Neuronal stem cell (in vitro differentiated cells): ENCODE data around the gene SNRNP27.

Source experiments
- DNase-seq: peaks from one replicate; pipeline ENCODE4 v3.0.0-alpha.2; 2013; ENCODE audit warnings: low spot score
- H2AFZ ChIP-seq: one replicate; pipeline ENCODE4 v1.6.1; 2013; ENCODE audit warnings: mild to moderate bottlenecking, low read length, inconsistent platforms
- H2AK5ac ChIP-seq: 2 replicates; pipeline ENCODE4 v1.6.1; 2013; ENCODE audit warnings: low read depth, mild to moderate bottlenecking, inconsistent platforms, low read length, moderate library complexity, mixed read lengths
- H2BK120ac ChIP-seq: 2 replicates; pipeline ENCODE4 v1.6.1; 2013; ENCODE audit warnings: low read depth, mild to moderate bottlenecking, inconsistent platforms, low read length, moderate library complexity, mixed read lengths
- H2BK12ac ChIP-seq: one replicate; pipeline ENCODE4 v1.6.1; 2013; ENCODE audit warnings: low read length, inconsistent platforms
- H2BK15ac ChIP-seq: 2 replicates; pipeline ENCODE4 v1.6.1; 2013; ENCODE audit warnings: mild to moderate bottlenecking, low read length, inconsistent platforms, mixed read lengths
- H2BK5ac ChIP-seq: one replicate; pipeline ENCODE4 v1.6.1; 2013; ENCODE audit warnings: inconsistent platforms, mild to moderate bottlenecking, low read length, moderate library complexity
- H3K14ac ChIP-seq: one replicate; pipeline ENCODE4 v1.6.1; 2013; ENCODE audit warnings: low read length, inconsistent platforms
- H3K18ac ChIP-seq: 2 replicates; pipeline ENCODE4 v1.6.1; 2013; ENCODE audit warnings: low read length, inconsistent platforms
- H3K23ac ChIP-seq: 2 replicates; pipeline ENCODE4 v1.6.1; 2013; ENCODE audit warnings: low read depth, mild to moderate bottlenecking, mixed read lengths, low read length, inconsistent platforms; ENCODE audit not compliant: poor library complexity
- H3K27ac ChIP-seq: replicated peaks from 3 replicates; pipeline ENCODE4 v1.5.1; 2013; ENCODE audit warnings: low read length, inconsistent platforms
- H3K27me3 ChIP-seq, 3 experiments: 2 replicates each; pipeline ENCODE4 v1.6.1; 2013; ENCODE audit warnings: low read length in 3 of 3, mild to moderate bottlenecking in 2 of 3, inconsistent platforms in 1 of 3, low read depth in 1 of 3, mixed read lengths in 1 of 3, moderate library complexity in 1 of 3; ENCODE audit not compliant: control insufficient read depth in 3 of 3, insufficient read depth in 3 of 3
- H3K36me3 ChIP-seq, 2 donors: replicated peaks in 1 of 2; 2 replicates each; pipeline ENCODE4 v1.6.1; 2013; ENCODE audit warnings: low read length in 2 of 2; ENCODE audit not compliant: control insufficient read depth in 2 of 2, insufficient read depth in 2 of 2
- H3K4ac ChIP-seq: 2 replicates; pipeline ENCODE4 v1.6.1; 2013; ENCODE audit warnings: inconsistent platforms, mild to moderate bottlenecking, low read length, moderate library complexity
- H3K4me1 ChIP-seq, 2 donors: 1 replicate in 1 of 2; 2 replicates in 1 of 2; pipeline ENCODE4 v1.6.1; 2013; ENCODE audit warnings: low read length in 2 of 2, low read depth in 1 of 2; ENCODE audit not compliant: control insufficient read depth in 2 of 2, insufficient read depth in 1 of 2
- H3K4me2 ChIP-seq: one replicate; pipeline ENCODE4 v1.6.1; 2013; ENCODE audit warnings: mild to moderate bottlenecking, low read length, inconsistent platforms; ENCODE audit not compliant: insufficient read depth, poor library complexity, severe bottlenecking
- H3K4me3 ChIP-seq, 2 donors: 2 replicates each; pipeline ENCODE4 v1.5.1; 2013; ENCODE audit warnings: low read length in 2 of 2, mild to moderate bottlenecking in 2 of 2, inconsistent platforms in 1 of 2, moderate library complexity in 1 of 2
- H3K79me1 ChIP-seq: one replicate; pipeline ENCODE4 v1.6.1; 2013; ENCODE audit warnings: low read depth, mild to moderate bottlenecking, inconsistent platforms, low read length, moderate library complexity
- H3K9ac ChIP-seq: one replicate; pipeline ENCODE4 v1.6.1; 2013; ENCODE audit warnings: mild to moderate bottlenecking, low read depth, low read length, inconsistent platforms; ENCODE audit not compliant: poor library complexity
- H3K9me3 ChIP-seq, 2 donors: replicated peaks in 1 of 2; 2 replicates each; pipeline versions ENCODE3 to v1.6.1; 2013; ENCODE audit warnings: low read length in 2 of 2, mild to moderate bottlenecking in 2 of 2, inconsistent platforms in 1 of 2, low read depth in 1 of 2, mixed read lengths in 1 of 2, moderate library complexity in 1 of 2; ENCODE audit not compliant: control insufficient read depth in 2 of 2, insufficient read depth in 1 of 2
- H4K8ac ChIP-seq: one replicate; pipeline ENCODE4 v1.6.1; 2013; ENCODE audit warnings: low read depth, mild to moderate bottlenecking, inconsistent platforms, low read length, moderate library complexity
- H4K91ac ChIP-seq: one replicate; pipeline ENCODE4 v1.6.1; 2013; ENCODE audit warnings: low read length, low read depth, mild to moderate bottlenecking, inconsistent platforms; ENCODE audit not compliant: poor library complexity
- WGBS, 2 donors: extraction: QIAGEN DNeasy Blood & Tissue Kit; methylation state at CpG; one replicate each; pipeline ENCODE4 v1.1.7; 2013; ENCODE audit warnings: missing lambda C conversion rate in 2 of 2, mixed read lengths in 1 of 2; ENCODE audit not compliant: insufficient read length in 2 of 2, insufficient replicate concordance in 1 of 2; ENCODE audit errors: extremely low coverage in 2 of 2; 5-methylcytosine and 5-hydroxymethylcytosine counted together

SNRNP27 gene

DNA sequence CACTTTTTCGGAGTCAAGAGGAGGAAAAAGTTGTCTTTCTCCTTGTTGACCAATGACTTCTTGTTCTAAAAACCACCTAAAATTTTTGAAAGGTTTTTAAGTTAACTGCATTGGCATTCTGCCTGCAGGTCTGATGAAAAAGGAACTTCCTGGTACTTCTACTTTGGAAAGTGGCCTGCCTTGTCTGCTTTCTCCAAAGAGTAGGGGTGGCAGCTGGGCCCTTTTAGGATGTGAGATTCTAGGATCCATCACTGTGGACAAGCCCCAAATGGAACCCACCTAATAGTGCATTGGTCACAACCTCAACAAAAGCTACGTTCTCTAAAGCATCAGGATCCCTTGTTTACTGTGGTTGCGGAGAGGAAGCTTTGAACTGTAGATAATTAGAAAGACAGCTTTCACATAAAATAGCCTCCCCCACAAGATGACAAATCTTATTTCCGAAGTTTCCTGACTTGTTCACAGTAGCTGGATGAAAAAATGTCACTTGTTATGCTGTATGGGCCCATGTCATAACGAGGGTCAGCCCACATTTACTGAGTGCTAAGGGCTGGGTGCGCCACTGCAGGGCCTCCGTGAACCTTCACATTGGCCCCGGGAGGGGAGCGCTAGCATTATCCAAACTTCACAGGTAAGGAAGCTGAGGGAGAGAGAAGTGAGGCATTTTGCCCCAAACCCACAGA, 50.2 kb downstream of the SNRNP27 start:
- H3K27ac ChIP-seq: no peak overlapping the region
- H2BK5ac ChIP-seq: no peak overlapping the region
- H3K27me3 ChIP-seq: no peaks in the 10 kb centered on the region

DNA sequence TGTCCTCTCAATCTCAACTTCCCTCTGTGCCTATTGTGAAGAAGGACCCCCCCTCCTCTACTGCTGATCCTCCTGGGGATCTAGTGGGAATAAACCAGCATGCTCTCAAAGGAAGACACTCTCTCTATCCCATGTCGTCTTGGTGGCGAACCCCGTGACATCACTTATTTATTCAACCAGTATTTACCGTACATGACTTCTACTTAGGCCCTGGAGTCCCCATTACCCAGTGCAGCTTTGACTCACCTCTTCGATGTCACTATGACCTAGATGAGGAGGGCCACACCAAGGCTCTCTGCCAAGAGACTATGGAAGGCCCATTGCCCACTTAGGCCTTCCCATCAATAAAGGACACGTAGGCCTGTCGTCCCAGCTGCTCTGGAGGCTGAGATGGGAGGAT, 51.0 kb downstream of the SNRNP27 start:
- Histone ChIP-seq H2AK5ac (no peak overlapping the region), H3K9ac (no peak overlapping the region), H3K4me1 (peaks cover 9 to 13% of the 10 kb centered on the region in 2 donors), H3K14ac (no peak overlapping the region), H3K27me3 (no peaks in the 10 kb centered on the region), H2AFZ (no peak overlapping the region), H3K4me3 (no peak overlapping the region), H2BK15ac (no peak overlapping the region), H2BK12ac (no peak overlapping the region), H3K9me3 (peaks cover 0 to 1% of the 10 kb centered on the region in 2 donors), H3K4ac (no peak overlapping the region), H3K18ac (no peak overlapping the region), H3K79me1 (no peaks in the 10 kb centered on the region), H2BK120ac (no peak overlapping the region), H3K27ac (no peak overlapping the region), H4K8ac (no peak overlapping the region), H3K23ac (no peak overlapping the region), H3K4me2 (no peak overlapping the region), H3K36me3 (peaks cover 0 to 3% of the 10 kb centered on the region in 2 donors), H2BK5ac (no peak overlapping the region), H4K91ac (no peak overlapping the region)
- WGBS, 2 donors: no CpG with 5 or more reads among the region's 7 CpGs
- DNase-seq: no peak

More for the DNA sequence above, 50.2 kb downstream of the SNRNP27 start:
- no CpG with 5 or more reads among the region's 9 CpGs for WGBS, 2 donors
- H2AFZ ChIP-seq: no peak overlapping the region
- H3K4ac ChIP-seq: no peak overlapping the region
- H4K91ac ChIP-seq: no peak overlapping the region
- peaks cover 0 to 6% of the 10 kb centered on the region in 2 donors for H3K36me3 ChIP-seq
- no peak overlapping the region for H3K4me2 ChIP-seq
- peaks cover 13 to 15% of the 10 kb centered on the region in 2 donors for H3K4me1 ChIP-seq
- H2AK5ac ChIP-seq: no peak overlapping the region
- no peak overlapping the region for H3K23ac ChIP-seq
- no peak overlapping the region for H3K14ac ChIP-seq
- no peak overlapping the region for H3K9ac ChIP-seq
- peaks cover 0 to 1% of the 10 kb centered on the region in 2 donors for H3K9me3 ChIP-seq
- peak overlapping the region; percentile 9 for H3K18ac ChIP-seq
- no peak overlapping the region for H3K4me3 ChIP-seq
- H2BK12ac ChIP-seq: no peak overlapping the region
- H2BK120ac ChIP-seq: no peak overlapping the region
- H3K79me1 ChIP-seq: no peaks in the 10 kb centered on the region
- H2BK15ac ChIP-seq: no peak overlapping the region
- no peak overlapping the region for H4K8ac ChIP-seq
- DNase-seq: no peak

DNA sequence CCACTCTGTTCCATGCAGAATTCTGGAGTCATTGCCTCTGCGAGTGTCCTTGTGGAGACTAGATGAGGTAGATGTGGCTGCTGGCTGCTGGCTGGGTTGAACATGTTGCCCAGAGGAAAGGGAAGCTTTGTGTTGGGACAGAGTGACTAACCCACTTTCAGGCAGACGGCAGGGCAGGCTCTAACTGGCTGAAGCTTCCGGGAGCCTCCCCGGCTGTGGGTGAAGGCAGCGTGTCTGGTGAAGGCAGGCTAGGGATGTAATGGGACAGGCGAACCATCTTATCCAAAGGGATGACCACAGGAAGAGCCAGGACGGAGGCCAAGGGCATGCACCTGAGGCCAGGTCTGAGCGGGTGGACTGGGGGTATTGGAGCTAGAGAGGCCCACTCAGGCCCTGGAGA, 51.7 kb downstream of the SNRNP27 start:
- Histone ChIP-seq H4K8ac (no peak overlapping the region), H3K4me3 (no peak overlapping the region), H2BK5ac (peak overlapping the region; percentile 7), H3K18ac (peak overlapping the region; percentile 15), H2BK120ac (no peak overlapping the region), H2BK15ac (no peak overlapping the region), H3K27me3 (no peaks in the 10 kb centered on the region), H3K14ac (no peak overlapping the region), H3K36me3 (peaks cover 0 to 3% of the 10 kb centered on the region in 2 donors), H3K4me2 (no peak overlapping the region), H2BK12ac (peak overlapping the region; percentile 75), H3K27ac (no peak overlapping the region), H2AK5ac (no peak overlapping the region), H3K4me1 (peaks cover 4 to 14% of the 10 kb centered on the region in 2 donors), H2AFZ (no peak overlapping the region), H3K9me3 (peaks cover 0 to 1% of the 10 kb centered on the region in 2 donors), H3K4ac (no peak overlapping the region), H4K91ac (no peak overlapping the region), H3K23ac (no peak overlapping the region), H3K79me1 (no peaks in the 10 kb centered on the region), H3K9ac (no peak overlapping the region)
- DNase-seq: no peak
- WGBS, 2 donors: no CpG with 5 or more reads among the region's 8 CpGs

DNA sequence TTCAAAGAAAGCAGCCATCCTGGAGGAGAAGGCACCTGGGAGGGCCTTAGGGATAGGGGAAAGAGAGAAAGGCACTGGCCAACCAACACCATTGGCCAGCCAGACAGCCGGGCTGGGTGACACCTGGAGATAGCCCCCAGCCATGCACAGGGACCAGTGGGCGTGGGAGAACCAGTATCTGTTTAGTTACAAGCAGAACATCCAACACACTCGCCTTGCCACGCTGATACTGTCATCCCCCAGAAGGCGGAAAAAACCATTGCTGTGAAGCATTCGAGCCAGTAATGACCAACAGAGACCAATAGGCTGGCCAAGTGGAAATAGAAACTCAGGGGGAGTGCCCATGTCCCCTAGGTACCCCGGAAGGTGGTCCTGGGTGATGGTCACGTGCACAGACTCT, 52.2 kb downstream of the SNRNP27 start:
- Histone ChIP-seq H3K4me2 (no peak overlapping the region), H3K9ac (no peak overlapping the region), H3K36me3 (peaks cover 0 to 3% of the 10 kb centered on the region in 2 donors), H2BK5ac (peak overlapping the region; percentile 7), H2AK5ac (no peak overlapping the region), H2BK15ac (no peak overlapping the region), H3K9me3 (peaks cover 0 to 1% of the 10 kb centered on the region in 2 donors), H2AFZ (no peak overlapping the region), H3K27me3 (no peaks in the 10 kb centered on the region), H3K18ac (no peak overlapping the region), H4K8ac (no peak overlapping the region), H3K27ac (no peak overlapping the region), H4K91ac (no peak overlapping the region), H2BK12ac (peak overlapping the region; percentile 36), H2BK120ac (no peak overlapping the region), H3K14ac (no peak overlapping the region), H3K79me1 (no peaks in the 10 kb centered on the region), H3K4me3 (no peak overlapping the region), H3K4me1 (peaks cover 0 to 12% of the 10 kb centered on the region in 2 donors), H3K23ac (no peak overlapping the region), H3K4ac (no peak overlapping the region)
- WGBS, 2 donors: no CpG with 5 or more reads among the region's 8 CpGs
- DNase-seq: no peak
